IPS-15b (cell line): Measurements from ENCODE around the gene KRT3.

Experiments used
- H3K27me3 ChIP-seq: one replicate; pipeline ENCODE4 v1.6.1; 2013; ENCODE audit warnings: low read length; ENCODE audit not compliant: control insufficient read depth, insufficient read depth
- H3K36me3 ChIP-seq: one replicate; pipeline ENCODE4 v1.6.1; 2013; ENCODE audit warnings: low read length; ENCODE audit not compliant: control insufficient read depth, insufficient read depth
- H3K4me1 ChIP-seq: one replicate; pipeline ENCODE4 v1.6.1; 2013; ENCODE audit warnings: mild to moderate bottlenecking, low read length; ENCODE audit not compliant: control insufficient read depth, insufficient read depth
- H3K4me3 ChIP-seq: one replicate; pipeline ENCODE4 v1.5.1; 2013; ENCODE audit warnings: low read depth, low read length
- H3K9ac ChIP-seq: one replicate; pipeline ENCODE4 v1.6.1; 2013; ENCODE audit warnings: low read depth, mild to moderate bottlenecking, low read length
- H3K9me3 ChIP-seq: one replicate; pipeline ENCODE4 v1.6.1; 2013; ENCODE audit warnings: mild to moderate bottlenecking, low read length; ENCODE audit not compliant: control insufficient read depth, insufficient read depth

The KRT3 gene

DNA sequence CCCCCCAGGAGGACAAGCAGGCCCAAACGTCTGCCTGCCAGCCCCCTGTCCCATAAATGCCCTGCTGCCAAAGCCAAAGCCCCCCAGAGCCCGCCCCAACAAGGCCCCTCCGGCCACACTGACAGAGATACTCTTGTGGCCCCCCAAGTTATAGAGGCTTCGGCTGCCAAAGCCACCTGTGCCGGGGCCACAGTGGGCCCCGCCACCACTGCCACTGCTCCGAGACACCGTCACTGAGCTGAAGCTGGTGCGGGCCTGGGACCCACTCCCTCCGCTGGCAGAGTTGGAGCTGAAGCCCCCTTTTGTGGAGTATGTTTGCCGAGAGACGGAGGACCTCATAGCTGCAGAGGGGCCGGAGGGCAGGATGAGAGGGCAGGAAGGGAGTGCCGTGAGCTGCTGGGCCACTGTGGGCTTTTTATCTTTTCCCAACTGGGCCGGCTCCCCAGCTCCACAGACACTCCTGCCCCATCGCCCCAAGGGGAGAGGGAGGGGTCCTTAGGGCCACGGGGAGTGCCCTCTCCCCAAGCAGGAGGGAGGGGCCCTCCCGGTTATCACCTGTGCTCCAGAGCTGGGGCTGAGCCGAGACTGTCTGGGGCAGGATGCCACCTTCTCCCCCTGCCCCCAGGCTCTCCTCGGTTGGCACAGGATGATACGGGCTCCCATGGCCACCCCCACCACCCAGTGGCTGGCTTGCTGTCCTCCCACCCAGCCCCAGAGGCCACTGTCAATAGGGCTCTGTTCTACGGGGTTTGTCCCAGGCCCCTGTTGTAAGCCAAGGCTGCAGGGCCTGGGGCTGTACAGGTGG lies 38.2 kb upstream of the KRT3 start, which contains the start of gene KRT79:
TSS of gene KRT79 (minus strand) at position 390 of the 805 bp plus-strand sequence. CDS start at position 339, 51 bp downstream.
- no peak within 1 kb of the TSS for H3K4me3 ChIP-seq
- no peaks in the 10 kb centered on the region for H3K36me3 ChIP-seq
- no peaks in the 10 kb centered on the region for H3K9me3 ChIP-seq
- no peak within 1 kb of the TSS for H3K9ac ChIP-seq
- no peaks in the 10 kb centered on the region for H3K4me1 ChIP-seq
- H3K27me3 ChIP-seq, result no peaks in the 10 kb centered on the region

DNA sequence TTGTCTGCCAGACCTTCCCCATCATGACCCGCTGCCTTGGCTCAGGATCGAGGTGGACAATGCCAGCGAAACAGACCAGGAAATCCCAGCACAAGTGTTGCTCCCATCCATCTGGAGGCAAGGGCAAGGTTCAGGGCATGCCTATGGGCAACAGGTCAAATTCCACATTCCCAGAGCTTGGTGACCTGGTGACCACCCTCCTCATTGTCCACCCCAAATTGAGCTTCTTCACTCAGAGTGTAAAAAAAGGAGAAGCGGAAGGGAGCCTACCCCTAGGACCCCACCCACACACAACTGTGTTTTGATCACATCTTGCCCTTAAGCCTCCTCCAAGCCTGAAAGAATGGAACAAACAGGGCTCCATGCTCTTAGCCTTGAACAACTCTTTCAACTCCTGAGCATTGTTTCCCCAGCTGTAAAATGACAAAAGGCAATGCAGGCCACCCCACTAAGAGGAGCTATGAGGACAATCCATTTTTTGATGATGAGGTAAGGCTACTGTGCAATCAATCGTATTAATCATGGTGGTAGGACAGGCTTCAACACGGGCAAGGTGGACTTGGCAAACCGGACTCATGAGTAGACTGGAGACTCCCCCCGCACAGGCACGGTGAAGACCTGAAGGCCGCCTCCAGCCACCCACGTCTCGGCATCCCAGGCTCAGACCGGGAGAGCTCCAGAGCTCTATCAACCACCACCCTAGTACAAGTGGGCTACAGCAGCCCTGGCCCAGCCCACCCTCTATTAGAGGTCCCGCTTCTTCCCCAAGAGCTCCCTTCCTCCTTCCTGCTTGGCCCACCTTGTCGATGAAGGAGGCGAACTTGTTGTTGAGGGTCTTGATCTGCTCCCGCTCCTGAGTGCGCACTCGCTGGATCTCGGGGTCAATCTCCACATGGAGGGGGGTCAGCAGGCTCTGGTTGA lies 37.3 kb upstream of the KRT3 start:
- Histone ChIP-seq H3K9me3 (no peaks in the 10 kb centered on the region), H3K36me3 (no peaks in the 10 kb centered on the region), H3K4me3 (no peak overlapping the region)

DNA sequence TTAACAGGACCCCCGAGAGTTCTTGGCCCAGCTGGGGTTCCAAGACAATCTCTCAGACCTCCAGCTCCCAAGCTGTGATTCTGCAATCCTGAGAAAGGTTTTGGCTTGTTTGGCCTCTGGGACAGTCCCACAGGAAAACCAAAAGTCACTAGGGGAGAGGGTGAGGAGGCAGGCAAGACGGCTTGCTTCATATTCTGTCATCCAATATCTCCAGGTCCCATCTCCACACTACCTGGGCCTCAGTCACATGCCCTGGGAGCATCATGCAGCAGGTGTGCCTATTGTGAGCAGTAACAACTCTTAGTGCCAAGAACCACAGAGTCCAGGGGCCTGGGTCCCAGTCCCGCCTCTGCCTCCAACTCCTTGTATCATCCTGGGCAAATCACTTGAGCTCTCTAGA lies 36.5 kb upstream of the KRT3 start:
- Histone ChIP-seq H3K9me3 (no peaks in the 10 kb centered on the region), H3K4me1 (no peaks in the 10 kb centered on the region), H3K4me3 (no peak overlapping the region), H3K27me3 (no peaks in the 10 kb centered on the region), H3K9ac (no peak overlapping the region), H3K36me3 (no peaks in the 10 kb centered on the region)

More for the DNA sequence above, 37.3 kb upstream of the KRT3 start:
- no peaks in the 10 kb centered on the region for H3K27me3 ChIP-seq
- no peak overlapping the region for H3K9ac ChIP-seq
- no peaks in the 10 kb centered on the region for H3K4me1 ChIP-seq

DNA sequence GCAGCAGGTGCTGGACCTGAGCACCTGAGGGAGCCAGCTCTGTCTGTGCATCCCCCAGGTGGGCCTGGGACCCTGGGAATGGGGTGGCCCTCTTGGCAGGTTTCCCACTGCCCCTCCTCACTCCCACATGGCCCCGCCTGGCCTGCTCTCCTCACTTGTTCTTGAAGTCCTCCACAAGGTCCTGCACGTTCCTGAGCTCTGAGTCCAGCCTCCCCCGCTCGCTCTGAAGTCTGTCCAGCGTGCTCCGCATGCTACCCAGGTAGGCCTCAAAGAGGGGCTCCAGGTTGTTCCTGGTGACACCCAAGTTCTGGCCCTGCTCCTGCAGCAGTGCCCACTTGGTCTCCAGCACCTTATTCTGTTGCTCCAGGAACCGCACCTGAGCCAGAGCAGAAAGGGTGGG lies 35.3 kb upstream of the KRT3 start:
- H3K4me3 ChIP-seq, result no peak overlapping the region
- H3K36me3 ChIP-seq, result no peaks in the 10 kb centered on the region
- H3K9ac ChIP-seq, result no peak overlapping the region
- no peaks in the 10 kb centered on the region for H3K27me3 ChIP-seq
- no peaks in the 10 kb centered on the region for H3K4me1 ChIP-seq
- H3K9me3 ChIP-seq, result no peaks in the 10 kb centered on the region

DNA sequence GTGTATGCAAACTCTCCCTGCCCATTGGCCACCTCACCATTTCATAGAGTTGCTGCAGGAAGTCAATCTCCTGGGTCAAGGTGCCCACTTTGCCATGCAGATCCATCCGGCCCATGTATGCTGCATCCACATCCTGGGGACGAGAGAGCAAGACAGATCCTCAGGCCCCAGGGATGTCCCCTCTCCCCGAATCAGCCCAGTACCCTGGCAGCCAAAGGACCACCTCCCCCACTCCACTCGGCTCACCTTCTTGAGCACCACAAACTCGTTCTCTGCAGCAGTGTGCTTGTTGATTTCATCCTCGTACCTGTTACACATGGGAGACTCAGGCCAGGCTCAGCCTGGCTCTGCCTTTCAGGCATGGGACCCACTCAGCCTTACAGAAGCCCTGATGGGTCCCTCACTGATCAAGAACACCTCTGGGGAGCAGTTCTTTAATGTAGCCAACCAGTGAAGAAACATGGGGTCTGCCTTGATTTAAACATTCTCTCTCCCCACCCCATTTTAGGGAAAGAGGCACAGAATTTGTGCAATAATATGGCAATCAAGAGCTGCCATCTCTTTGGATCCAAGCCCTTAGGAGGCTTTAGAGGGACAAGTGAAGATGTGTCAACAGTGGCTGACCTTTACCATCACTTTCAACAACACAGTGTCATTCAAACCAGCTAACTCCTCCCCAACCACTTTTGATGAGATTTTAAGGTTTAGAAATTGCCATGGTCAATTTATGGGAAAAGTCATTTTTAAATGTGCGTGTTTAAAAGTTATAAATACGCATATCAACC lies 34.3 kb upstream of the KRT3 start:
- no peaks in the 10 kb centered on the region for H3K4me1 ChIP-seq
- no peaks in the 10 kb centered on the region for H3K36me3 ChIP-seq
- no peak overlapping the region for H3K4me3 ChIP-seq
- no peaks in the 10 kb centered on the region for H3K27me3 ChIP-seq
- H3K9me3 ChIP-seq, result no peaks in the 10 kb centered on the region
- H3K9ac ChIP-seq, result no peak overlapping the region

DNA sequence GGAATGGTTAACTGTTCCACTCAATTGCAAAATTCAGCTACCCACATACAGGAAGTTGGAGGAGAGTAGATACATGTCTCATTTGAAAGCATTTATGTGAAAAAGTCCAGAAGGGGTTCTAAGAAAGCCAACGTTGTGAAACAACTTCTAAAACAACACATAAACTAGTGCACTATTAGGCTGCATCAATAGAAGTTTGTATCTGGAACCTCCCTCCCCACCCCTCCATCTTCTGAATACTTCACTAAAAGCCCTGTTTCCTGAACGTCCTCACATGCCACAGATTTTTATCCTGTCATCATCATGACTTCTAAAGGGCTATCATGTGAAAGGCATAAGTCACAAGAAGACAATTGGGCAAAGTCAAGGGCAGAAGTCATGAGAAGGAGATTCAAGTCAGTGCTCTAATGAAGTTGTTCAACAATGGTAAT lies 32.7 kb upstream of the KRT3 start:
- Histone ChIP-seq H3K4me3 (no peak overlapping the region), H3K9me3 (no peaks in the 10 kb centered on the region), H3K4me1 (no peaks in the 10 kb centered on the region), H3K27me3 (no peaks in the 10 kb centered on the region), H3K36me3 (no peaks in the 10 kb centered on the region), H3K9ac (no peak overlapping the region)

DNA sequence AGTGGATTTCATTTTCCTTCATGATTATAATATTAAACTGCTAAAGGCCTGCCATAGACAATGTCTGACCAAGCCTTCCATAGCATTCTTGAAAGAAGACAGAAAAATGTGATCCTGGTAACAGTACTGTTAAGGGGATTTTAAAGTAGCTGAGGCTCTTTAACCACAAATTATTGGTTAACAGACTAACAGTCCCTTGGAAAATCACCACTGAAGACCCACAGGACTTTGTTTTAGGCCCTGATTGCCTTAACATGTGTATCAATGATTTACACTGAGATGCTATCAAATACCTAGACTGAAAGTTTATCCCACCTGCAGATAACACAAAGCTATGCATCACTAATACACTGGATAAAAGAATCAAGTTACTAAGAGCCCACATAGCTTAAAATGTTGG lies 32.2 kb upstream of the KRT3 start:
- no peaks in the 10 kb centered on the region for H3K9me3 ChIP-seq
- no peak overlapping the region for H3K4me3 ChIP-seq
- no peaks in the 10 kb centered on the region for H3K36me3 ChIP-seq
- no peaks in the 10 kb centered on the region for H3K27me3 ChIP-seq
- H3K4me1 ChIP-seq, result no peaks in the 10 kb centered on the region
- no peak overlapping the region for H3K9ac ChIP-seq

DNA sequence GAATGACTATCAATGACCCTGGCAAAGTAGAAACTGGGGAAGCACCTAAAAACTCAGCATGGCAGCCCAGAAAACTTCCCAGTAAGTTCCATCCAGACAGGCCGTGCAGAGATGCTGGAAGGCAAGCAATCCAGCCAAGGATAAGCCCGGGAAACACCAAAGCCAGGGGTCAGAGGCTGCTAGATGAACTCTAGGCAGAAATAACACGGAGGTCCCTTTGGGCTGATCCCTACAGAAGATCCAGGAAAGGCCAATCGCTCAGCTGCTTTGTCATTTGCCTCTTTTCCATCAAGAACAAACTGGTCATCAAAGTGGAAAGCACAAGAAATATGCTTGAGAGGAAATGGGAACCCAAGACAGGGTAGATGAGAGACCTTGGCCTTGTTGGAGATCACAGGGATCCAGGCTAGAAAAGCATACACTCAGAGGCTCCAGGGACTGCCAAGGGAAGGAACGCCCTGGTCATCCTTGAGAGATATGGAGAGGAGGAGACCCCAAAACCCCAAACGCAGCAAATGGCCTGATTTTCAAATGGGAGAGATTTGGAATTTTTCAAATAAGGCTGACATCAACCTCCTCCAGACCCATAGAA lies 31.7 kb upstream of the KRT3 start:
- no peaks in the 10 kb centered on the region for H3K4me1 ChIP-seq
- H3K27me3 ChIP-seq, result no peaks in the 10 kb centered on the region

DNA sequence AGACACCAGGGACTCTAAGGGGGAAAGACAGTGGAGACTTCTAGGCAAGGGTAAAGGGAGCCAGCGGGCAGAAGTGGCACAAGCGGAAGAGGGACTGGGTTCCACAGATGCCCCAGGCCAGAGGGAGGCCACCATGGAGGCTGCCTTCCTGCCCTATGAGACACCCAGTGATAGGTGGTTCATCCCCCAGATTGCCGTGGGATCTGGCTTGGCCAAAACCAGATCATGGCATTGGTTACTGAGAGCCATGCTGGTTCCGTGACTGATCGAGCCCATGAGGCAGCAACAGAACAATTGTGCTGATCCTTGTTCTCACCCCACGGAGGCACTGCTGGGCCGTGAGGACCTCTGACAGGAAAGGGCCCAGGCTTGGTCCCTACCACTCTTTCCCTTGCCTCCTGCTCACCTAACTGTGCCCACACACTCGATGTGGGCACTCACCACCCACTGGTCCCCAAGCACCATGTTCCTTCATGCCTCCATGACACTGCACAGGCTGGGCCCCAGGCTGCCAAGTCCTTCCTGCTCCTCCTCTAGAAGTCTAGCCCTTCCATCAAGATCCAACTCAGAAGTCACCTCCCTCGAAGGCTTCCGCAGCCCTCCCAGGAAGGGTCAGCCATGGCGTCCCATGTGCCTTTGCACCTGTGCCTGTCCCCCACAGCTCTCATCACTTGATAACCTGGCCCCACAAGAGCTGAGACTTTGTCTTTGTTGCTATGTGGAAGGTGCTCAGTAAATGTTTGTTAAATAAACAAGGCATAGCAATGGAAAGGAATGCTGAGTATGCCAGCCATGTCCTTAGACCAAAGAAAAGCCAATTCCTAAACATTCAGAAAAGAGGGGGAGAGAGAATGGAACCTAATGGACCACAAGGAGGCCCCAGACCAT lies 30.9 kb upstream of the KRT3 start:
- no peaks in the 10 kb centered on the region for H3K36me3 ChIP-seq
- no peak overlapping the region for H3K4me3 ChIP-seq
- no peak overlapping the region for H3K9ac ChIP-seq
- H3K9me3 ChIP-seq, result no peaks in the 10 kb centered on the region
- no peaks in the 10 kb centered on the region for H3K27me3 ChIP-seq
- no peaks in the 10 kb centered on the region for H3K4me1 ChIP-seq

More for the DNA sequence above, 31.7 kb upstream of the KRT3 start:
- Histone ChIP-seq H3K9me3 (no peaks in the 10 kb centered on the region), H3K4me3 (no peak overlapping the region), H3K9ac (no peak overlapping the region), H3K36me3 (no peaks in the 10 kb centered on the region)

DNA sequence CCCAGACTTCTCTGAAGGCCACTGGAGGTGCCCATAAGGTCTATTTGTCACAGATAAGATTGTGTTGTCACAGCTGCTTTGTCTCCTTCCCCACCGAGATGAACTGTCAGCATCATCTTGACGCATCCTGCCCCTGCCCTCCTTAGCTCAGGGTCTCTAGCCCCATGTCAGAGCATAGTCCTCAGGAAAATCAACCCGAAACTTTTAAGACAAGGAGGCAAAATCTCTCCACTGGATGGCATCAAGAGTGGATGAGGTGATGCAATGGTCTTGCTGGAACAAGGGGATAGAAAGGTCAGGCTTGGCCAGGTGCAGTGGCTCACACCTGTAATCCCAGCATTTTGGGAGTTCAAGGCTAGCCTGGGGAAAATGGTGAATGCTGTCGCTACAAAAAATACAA lies 30.0 kb upstream of the KRT3 start:
- Histone ChIP-seq H3K9me3 (no peaks in the 10 kb centered on the region), H3K27me3 (no peaks in the 10 kb centered on the region), H3K9ac (no peak overlapping the region), H3K4me1 (no peaks in the 10 kb centered on the region), H3K36me3 (no peaks in the 10 kb centered on the region), H3K4me3 (no peak overlapping the region)
